CD4-positive, alpha-beta T cell treated with Interleukin-4 for 4 hours (primary cell): Measurements from ENCODE around the gene APBB2.

Source experiments
- DNase-seq: peaks from one replicate; pipeline ENCODE4 v3.0.0-alpha.2; 2020

Gene APBB2

DNA sequence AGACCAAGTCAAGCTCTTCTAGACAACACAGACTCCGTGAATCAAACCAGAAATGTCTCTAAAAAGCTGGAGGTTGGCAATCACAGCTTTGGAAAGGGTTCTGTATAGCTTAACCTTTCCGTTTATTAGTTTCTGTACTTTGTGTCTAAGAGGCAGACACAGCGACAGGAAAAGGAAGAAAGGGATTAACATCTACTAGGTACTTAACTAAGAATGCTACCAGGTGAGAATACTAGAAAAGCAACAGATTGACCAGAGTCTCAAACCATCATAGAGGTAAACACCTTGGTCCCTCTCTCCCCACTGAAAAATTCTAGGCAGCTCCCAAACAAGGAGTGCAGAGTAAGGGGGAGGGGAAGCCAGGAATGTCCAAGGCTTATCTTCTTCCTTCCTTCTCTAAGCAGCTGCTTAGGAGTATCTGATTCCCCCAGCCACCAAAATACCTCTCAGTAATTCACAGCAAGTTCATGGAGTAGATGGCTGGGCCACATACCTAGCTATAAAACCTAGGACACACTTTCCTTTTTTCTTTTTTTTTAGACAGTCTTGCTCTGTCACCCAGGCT, 80.8 kb downstream of the APBB2 start:
- DNase-seq = no peak

DNA sequence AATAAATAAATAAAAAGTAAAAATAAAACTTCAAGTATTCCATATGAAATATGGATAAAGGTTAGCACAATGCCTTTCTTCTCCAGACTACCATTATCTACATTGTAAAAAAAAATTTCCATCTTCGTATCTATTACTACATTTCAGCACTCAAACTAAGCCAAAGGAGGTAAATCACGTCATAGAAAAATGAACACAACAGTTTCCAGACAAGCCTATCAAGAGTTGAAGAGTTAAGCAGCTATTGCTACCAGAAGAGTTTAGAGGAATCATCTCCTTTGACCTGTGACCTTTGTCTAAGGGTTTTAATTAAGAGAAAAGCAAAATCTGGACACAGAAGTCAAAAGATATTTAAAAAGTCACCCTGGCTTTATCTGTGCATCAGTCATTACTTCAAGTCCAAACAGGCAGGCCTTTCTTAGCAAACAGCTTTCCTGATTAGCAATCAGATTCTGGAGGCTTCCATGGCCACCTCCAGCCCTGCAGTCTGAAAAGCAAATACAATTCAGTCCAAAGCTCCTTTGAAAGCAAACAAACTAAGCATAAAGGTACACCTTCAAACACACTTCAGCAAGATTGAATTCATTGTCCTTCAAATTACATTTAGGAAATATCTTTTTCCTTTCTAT, 82.2 kb downstream of the APBB2 start:
- DNase-seq = no peak

DNA sequence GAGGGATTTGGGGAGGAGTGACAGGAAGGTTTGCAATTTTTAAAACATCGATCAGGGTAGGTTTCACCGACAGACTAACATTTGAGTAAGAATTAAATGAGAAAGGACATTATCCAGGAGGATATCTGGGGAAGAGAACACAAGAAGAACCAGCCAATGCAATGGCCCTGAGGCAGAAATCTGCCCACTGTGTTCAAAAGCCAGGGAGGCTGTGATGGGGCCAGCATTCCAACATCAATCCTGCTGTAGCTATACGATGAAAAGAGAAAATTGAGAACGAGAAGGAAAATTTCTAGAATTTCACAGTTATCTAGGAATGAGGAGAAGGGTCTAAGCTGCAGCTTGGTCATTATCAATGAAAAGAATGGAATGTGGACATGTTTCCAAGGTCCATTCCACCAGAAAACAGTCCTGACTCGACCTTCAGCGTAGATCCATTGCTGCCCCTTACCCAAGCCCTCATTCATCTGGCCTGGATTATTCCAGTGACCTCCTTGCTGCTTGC, 84.4 kb downstream of the APBB2 start:
- no peak for DNase-seq

DNA sequence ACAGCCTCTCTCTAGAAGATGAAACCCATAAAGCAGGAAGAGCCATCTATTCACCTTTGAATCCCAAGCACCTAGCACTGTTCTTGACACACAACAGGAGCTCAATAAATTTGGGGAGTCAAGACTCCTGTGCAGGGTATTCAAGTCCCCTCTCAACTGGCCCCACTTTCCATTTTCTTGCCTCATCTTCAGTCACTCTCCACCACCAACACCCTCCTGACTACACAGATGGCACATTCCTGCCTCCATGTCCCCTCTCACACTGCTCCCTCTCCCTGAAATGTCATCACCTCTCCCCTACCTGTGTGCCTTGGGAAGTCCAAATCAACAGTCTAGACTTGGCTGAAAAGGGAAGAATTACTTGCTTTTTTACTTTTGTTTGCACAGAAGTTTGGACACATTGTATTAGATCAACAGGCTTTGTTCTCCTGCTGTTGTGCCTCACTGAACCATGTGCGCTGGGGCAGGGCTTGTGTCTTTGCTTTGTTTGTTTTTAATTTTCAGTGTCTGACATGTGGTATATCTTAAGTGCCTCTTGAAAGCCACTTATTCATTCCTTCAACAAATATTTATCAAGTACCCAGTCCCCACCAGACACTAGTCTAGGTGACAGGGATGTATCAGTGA, 85.1 kb downstream of the APBB2 start:
- no peak for DNase-seq

DNA sequence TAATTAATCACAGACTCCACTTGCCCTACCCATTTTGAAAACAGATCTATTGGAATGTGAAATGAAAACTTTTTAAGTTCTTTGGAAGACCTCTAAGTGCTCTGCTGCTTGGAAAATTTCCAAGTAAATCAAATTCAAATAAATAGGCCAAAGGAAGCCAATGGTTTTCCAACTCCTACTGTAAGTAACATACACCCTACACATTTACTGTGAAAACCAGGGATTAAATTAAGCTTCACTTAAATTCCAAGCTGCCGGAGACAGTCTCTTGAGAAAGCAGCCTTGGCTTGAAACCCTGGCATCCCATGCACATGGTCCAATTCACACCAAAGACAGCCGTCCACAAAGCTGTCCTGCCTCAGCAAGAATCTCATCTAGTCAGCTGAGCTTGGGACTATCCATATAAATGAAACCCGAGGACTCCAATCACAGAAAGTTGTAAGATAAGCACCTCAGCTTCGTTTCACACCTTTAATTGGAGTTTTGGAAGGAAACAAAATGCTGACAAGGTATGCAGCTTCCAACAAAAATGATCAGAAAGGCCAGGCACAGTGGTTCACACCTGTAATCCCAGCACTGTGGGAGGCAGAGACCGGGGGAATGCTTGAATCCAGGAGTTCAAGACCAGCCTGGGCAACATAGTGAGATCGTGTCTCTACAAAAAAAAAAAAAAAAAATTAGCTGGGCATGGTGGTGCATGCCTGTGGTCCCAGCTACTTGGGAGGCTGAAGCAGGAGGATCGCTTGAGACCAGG, 88.6 kb downstream of the APBB2 start:
- DNase-seq = no peak

DNA sequence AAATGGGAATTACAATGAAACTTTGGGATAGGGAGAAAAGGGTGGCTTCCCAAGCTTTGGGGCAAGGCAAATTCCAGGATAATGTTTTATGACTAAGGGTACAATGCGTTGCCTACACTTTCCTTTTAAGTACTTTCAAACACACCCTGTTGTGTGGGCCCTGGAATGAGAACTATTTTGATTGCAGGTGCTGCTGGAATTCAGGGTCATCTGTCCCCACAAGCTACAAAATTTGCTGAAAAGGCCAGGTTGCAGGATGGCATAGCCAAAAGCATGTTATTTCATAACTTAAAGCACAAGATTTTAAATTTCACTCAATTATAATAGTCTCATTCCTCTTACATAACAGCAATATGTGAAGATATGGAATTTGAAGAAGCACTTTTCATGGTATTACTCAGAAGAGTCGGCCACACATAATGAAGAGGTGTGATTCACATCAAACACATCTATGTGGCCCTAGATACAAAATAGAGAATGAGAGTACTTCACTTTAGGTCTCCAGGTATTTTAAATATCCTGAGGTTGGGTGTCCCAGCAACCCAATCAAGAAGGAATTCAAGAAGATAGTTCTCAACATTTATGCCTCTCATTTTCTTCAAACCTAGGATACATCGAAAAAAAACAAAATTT, 89.3 kb downstream of the APBB2 start:
- DNase-seq = no peak

DNA sequence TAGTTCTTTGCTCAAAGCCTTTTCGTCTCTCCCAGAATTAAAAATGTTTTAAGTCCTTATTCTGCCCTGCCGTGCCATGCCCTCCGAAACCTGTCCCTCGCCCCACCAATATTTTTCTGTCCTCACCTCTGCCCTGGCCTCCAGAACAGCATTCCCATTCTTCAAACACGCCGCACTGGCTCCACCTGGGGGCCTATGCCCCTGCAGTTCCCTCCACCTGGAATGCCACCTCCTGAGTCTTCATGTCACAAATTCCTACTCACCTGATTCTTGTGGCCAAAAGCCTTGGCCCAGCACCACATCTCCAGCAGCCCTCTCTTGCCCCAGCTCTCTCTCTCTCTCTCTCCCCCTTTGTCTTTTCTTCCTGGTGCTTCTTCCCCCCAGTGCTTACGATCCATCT, 91.6 kb downstream of the APBB2 start:
- DNase-seq = no peak

DNA sequence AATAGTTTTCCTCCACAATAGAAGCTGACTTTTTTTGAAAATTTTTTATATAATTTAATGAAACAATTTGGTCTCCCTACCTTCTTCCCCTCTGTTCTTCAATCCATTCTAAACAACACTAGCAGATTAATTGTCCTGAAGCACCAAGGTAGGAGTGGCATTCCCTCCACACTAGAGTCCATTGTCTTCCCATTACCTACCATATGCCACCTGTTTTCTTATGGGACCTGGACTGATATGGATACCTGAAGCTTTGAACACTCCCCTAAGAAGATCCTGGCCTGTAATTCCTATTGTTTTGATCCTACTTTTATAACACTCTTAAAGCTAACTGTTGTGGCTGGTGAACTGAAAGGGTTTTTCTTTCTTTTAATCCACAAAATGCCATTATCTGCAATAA, 92.0 kb downstream of the APBB2 start:
- no peak for DNase-seq

DNA sequence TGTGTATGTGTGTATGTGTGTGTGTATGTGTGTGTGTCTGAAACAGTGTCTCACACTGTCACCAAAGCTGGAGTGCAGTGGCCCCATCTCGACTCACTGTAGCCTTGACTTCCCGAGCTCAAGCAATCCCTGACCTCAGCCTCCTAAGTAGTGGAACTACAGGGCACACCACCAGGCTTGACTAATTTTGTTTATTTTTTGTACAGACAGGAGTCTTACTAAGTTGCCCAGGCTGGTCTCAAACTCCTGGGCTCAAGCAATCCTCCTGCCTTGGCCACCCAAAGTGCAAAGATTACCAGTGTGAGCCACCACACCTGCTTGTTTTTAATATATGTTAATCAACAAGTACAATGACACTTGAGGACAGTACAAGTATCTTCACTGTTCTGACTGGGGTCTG, 92.4 kb downstream of the APBB2 start:
- no peak for DNase-seq

DNA sequence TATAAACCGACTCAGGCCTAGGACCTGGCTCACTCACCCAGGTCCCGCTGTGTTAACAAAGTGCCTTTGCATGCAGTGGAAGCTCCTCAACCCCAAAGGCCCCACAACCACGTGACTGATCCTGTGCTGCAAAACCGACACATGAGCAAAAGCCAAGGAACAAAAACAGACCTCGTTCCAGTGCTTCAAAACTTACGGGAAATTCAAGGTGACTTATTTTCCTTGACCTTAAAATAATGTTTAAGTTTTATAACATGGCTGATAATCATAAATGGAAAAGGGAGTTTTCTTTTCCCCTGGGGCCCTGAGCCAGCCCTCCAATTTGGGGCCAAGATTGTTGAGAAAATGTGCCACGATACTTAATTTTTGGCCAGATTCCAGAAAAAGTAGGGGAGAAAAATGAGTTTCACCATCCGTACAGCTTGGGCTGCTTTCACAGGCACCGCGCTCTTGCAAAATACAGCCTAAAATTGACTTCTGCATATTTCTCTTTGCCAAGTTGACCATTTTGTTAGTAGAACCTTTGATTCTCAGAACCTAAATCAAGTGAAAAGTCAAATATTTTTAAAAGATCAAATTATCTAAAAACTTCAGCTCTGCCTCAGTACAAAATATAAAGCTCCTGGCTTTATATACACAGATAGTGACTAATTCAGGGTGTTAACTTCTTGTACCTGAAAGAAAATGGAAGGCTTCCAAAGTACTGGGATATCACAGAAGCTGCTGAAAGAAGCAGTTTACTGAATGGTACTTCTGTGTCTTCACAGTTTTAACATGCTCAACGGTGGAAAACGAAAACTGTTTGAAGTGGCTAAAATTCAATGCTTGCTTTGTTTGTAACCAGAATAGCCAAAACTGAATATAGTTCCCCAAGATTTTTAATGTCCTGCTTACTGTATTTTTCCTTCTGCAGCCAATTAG, 93.8 kb downstream of the APBB2 start:
- no peak for DNase-seq

DNA sequence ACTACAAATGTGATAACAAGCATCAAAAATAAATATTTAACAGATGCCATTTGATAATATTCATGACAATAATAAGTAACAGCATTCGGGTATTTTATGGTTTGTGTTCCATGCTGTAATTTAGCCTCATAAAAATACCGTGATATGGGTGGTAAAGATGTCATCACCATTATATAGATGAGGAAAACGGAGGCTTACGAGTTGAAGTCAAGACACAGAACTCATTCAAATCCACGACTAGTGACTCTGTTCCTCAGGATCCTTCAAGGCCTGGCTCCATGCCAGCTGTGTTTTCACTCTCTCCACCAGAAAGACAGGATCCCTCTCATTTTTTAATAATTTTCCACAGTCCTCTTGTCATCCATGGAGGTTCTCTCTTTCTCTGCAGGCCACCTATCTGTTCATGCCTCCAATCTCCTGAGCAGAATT, 94.5 kb downstream of the APBB2 start:
- DNase-seq = no peak

DNA sequence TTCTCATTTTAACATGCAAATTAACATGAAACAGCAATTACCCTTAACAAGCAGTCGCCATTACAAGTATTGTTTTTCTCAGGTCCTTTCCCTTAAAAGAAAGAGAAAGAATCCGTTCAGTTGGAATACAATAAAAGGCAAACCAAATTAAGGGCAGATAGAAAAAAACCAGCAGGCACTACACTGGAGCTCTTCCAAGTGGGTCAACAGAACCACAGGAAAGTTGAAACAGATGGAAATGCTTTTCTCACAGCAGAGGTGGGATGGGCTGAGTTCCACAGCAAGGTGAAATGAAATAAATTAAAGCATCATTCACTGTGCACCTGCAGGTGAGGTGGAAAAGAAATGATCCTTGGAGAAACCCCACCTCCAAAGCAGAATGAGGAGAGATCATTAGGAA, 102.6 kb downstream of the APBB2 start:
- DNase-seq = no peak

DNA sequence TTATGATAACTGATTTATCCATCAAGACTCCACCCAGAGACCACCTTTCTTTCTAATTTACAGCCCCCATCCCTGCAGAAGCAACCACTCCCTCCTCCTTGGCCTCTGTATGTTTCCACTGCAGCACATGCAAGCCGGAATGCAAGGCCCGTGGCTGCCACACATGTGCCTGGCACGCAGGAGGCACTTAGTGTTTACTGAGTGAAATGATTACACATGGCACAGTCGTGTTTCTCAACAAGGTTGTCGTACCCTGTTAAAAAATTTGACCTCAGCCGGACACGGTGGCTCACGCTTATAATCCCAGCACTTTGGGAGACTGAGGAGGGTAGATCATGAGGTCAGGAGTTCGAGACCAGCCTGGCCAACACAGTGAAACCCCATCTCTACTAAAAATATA, 104.3 kb downstream of the APBB2 start:
- no peak for DNase-seq

DNA sequence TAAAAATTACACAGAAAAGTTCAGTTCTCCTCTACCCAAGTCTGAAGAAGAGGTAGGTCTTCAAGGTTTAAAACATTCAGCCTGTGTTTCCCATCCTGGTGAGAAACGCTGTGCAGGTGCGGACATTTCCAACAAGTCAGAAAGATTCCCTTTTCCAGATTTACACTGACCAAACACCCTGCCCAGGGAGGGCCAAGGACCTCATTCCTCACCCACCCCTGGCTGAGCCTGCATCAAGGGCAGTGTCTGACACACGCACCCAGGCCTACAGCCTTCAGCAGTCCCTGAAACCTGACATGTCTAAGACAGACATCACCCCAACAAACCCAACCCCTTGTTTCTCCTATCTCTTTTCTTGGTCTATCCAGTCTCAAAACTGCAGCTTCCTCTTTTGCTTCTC, 105.9 kb downstream of the APBB2 start:
- DNase-seq = no peak

DNA sequence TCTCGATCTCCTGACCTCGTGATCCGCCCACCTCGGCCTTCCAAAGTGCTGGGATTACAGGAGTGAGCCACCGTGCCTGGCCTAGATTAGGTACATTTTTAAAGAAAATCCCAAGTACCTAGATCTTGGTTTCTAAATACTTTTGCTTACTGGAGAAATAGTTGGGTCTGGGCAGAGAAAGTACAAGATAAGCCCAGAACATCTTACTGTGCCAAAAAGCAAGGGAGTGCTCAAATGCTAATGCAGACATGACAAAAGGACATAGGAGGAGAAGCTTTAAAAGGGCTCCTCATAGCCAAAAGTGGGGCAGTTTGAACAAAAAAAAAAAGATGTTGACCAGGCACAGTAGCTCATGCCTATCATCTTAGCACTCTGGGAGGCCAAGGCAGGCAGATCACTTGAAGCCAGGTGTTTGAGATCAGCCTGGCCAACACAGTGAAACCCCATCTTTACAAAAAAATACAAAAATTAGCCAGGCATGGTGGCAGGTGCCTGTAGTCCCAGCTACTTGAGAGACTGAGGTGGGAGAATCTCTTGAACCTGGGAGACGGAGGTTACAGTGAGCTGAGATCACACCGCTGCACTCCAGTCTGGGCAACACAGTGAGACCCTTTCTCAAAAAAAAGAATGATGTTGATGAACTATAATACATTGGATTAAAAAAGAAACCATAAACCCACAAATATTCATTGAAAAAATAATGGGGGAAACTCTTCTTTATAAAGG, 107.5 kb downstream of the APBB2 start:
- DNase-seq = no peak

DNA sequence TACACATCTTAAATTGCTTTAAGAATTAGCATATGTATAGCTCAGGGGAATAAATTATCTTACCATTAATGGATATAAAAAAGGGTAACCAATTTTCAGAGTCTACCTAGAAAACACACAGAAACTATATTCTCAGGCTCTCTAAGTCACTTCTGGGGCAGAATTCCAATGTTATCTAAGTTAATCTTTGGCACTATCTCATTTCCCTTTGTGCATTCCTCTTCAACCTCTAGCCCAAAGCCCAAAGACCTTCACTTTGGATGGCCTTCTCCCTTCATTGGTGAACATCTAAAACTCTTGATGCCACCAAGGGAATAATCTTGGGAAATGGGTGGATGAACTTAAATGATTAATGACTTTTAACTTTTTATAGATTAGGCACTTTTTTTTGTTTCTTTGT, 108.3 kb downstream of the APBB2 start:
- DNase-seq = no peak

DNA sequence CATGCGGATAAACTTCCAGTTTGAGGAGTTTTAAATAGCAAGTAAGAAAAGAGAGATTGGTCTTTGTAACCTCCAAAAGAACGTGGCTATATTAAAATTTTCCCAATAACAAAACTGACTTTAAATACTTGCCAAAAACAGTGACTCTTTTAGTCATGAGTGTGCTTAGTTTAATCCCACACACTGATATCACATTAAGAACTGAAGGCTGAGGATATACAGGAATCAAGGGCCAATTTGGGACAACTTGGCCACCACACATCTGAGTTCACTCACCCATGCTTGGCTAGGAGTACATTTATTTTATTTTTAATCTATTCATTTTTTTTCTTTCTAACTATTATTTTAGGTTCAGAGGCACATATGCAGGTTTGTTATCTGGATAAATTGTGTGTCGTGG, 110.2 kb downstream of the APBB2 start:
- no peak for DNase-seq

DNA sequence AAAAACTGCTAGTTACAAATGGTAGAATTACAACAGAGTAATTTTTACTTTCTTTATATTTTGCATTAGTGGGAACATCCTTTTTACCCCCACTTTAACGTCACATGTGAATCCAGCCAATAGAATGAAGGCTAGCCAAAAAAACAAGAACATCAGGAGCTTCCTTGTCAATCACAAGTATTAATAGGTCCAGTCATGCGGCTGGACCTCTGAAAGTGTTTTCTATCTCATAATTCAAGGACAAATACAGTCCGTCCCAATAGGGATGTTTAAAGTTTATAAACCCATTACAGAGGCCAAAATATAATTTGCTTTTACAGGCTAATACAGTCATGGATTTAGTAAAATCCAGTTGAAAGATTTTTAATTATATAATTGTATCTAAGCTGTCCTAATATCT, 110.7 kb downstream of the APBB2 start:
- DNase-seq = no peak

DNA sequence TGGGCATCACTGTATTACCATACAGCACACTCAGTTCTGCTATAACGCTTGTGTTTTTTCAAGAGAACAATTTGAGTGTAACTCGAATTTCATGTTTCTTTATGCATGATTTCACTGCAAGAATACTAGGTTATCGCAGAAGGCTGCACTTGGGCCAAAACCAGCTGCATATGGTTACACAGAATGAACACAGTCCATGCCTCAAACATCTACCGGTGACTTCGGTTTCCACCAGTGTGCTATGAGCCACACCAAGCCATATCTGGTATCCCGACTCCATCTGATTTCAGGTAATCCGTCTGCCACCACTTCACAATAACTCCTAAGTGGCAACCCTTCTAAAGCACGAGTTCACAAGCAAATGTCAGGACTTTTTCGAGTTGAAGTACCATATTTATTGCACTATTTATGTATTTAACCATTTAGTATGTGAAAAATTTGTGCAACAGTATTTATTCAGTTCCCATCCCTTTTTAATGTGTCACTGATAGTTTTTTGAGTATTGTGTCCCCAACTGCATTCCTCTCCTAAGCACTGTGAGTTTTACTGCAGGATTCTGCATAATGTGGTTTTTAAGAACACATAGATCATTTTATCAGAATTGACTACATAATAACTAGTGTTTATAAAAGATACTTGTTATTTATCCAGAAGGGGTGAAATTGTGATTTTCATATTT, 111.8 kb downstream of the APBB2 start:
- DNase-seq = no peak

DNA sequence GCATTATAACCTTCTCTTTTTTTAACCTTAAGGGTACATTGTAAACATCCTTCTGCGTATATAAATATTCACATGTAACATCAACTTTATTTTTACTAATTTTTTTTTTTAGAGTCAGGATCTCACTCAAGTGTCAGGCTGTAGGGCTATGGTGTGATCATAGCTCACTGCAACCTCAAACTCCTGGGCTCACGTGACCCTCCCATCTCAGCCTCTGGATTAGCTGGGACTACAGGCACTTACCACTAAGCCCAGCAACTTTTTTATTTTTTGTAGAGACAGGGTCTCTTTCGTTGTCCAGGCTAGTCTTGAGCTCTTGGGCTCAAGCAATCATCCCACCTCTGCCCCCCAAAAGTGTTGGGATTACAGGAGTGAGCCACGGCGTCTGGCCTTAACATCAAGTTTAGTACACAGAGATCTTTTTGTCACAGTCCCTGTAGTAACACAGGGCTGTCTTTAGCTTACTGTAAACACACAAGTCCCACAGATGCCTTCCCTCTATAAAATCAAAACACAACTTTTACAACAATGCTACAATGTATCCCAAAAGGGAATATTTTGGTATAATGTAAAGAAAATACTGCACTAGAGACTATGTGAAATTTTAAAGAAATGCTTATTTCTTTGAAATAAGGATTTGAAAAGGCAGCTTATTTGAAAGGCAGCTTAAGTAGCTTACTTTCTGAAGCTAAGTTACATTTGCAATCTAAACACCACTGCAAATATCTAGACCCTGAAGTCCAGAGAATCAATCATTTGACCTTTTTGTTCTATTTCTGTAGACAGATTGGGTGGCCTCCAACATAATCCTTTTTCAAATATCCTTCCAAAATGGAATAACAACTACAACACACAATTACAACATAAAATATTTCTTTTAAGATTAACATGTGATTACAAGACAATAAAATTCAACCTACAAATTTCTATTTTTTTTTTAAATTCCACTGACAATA, 116.0 kb downstream of the APBB2 start:
- DNase-seq = no peak
